Activated naive CD8-positive, alpha-beta T cell treated with anti-CD3 and anti-CD28 coated beads, Interleukin-2, amount 50 U/mL, for 16 hours (primary cell): ENCODE data around the gene NALF2.

Source experiments
- DNase-seq: peaks from one replicate; pipeline ENCODE4 v3.0.0-alpha.2; 2020; ENCODE audit warnings: low read depth, low spot score

NALF2 gene

GRCh38 chrX:69503782-69504625 is at the start of gene NALF2:
NALF2 (plus strand) TSS chrX:69504326; CDS start chrX:69505283, 957 bp downstream.
- DNase-seq = no peak

GRCh38 chrX:69457756-69458155 is 46.4 kb upstream of the NALF2 start:
- no peak for DNase-seq

GRCh38 chrX:69466546-69466945 is 37.6 kb upstream of the NALF2 start:
- DNase-seq = no peak

- no peak for DNase-seq
Measured at GRCh38 chrX:69469975-69470374, 34.2 kb upstream of the NALF2 start.

- DNase-seq = no peak
Measured at GRCh38 chrX:69489625-69490024, 14.5 kb upstream of the NALF2 start.

GRCh38 chrX:69493193-69493592 is 10.9 kb upstream of the NALF2 start:
- DNase-seq = no peak

GRCh38 chrX:69493766-69494165 is 10.4 kb upstream of the NALF2 start:
- DNase-seq = no peak

GRCh38 chrX:69496183-69496582 is 7.9 kb upstream of the NALF2 start:
- DNase-seq = no peak

GRCh38 chrX:69501429-69501828 is 2.7 kb upstream of the NALF2 start:
- no peak for DNase-seq

- DNase-seq = no peak
Measured at GRCh38 chrX:69503228-69503781, 821 bp upstream of the NALF2 start.

GRCh38 chrX:69504626-69505612 is 793 bp downstream of the NALF2 start:
- no peak for DNase-seq

GRCh38 chrX:69505772-69506616 is 1.9 kb downstream of the NALF2 start:
- DNase-seq = no peak

GRCh38 chrX:69506617-69507499 is 2.7 kb downstream of the NALF2 start:
- no peak for DNase-seq

- DNase-seq = no peak
Measured at GRCh38 chrX:69507500-69507789, 3.3 kb downstream of the NALF2 start.

GRCh38 chrX:69508610-69509009 is 4.5 kb downstream of the NALF2 start:
- DNase-seq = no peak

GRCh38 chrX:69510137-69510715 is 6.1 kb downstream of the NALF2 start:
- DNase-seq = no peak

GRCh38 chrX:69510914-69511513 is 6.9 kb downstream of the NALF2 start:
- DNase-seq = no peak

GRCh38 chrX:69522052-69522451 is 17.9 kb downstream of the NALF2 start:
- no peak for DNase-seq

GRCh38 chrX:69523314-69523713 is 19.2 kb downstream of the NALF2 start:
- no peak for DNase-seq
